Stomach (tissue), 9 donors: ENCODE results near the gene CCDC12. TPM values are rescaled to one million over a fixed set of nuclear protein-coding genes. Genes with fewer than 3 reads are reported as not detected.

Source experiments
- DNase-seq, 2 donors: peaks; one replicate each; pipeline versions ENCODE4 v3.0.0 to v3.0.0-alpha.2; 2013 to 2019
- H3K27ac ChIP-seq, 5 donors: fragments of 200-600 bp in 4 of 5; sonication (generic) in 4 of 5; one replicate each; pipeline ENCODE4 v1.5.1; 2013 to 2019; ENCODE audit warnings: mild to moderate bottlenecking in 1 of 5, moderate library complexity in 1 of 5
- H3K27me3 ChIP-seq, 3 donors: fragments of 200-600 bp; sonication (generic); one replicate each; pipeline ENCODE4 v1.5.1; 2017 to 2019; ENCODE audit warnings: mixed run types in 1 of 3
- H3K36me3 ChIP-seq, 4 donors: fragments of 200-600 bp; sonication (generic); 1 replicate in 3 of 4; 2 replicates in 1 of 4; pipeline ENCODE4 v1.5.1; 2016 to 2019
- H3K4me1 ChIP-seq, 4 donors: fragments of 200-600 bp; sonication (generic); one replicate each; pipeline ENCODE4 v1.5.1; 2016 to 2019
- H3K4me3 ChIP-seq, 4 donors: fragments of 200-600 bp; sonication (generic) in 3 of 4; one replicate each; pipeline ENCODE4 v1.5.1; 2016 to 2019; ENCODE audit warnings: mild to moderate bottlenecking in 1 of 4
- H3K9me3 ChIP-seq, 4 donors: fragments of 200-600 bp; sonication (generic); one replicate each; pipeline ENCODE4 v1.5.1; 2016 to 2019
- EP300 ChIP-seq: sonication (generic); formaldehyde crosslinking; IDR thresholded peaks from one replicate; pipeline ENCODE4 v1.6.1; 2017; ENCODE audit warnings: antibody characterized with exemption
- POLR2A ChIP-seq, 4 donors: fragments of 450-650 bp; IDR thresholded peaks; one replicate each; pipeline ENCODE4 v1.6.1; 2016; ENCODE audit warnings: antibody characterized with exemption in 4 of 4, control low read depth in 2 of 4, mild to moderate bottlenecking in 1 of 4, moderate library complexity in 1 of 4
- POLR2AphosphoS5 ChIP-seq, 3 donors: sonication (generic); formaldehyde crosslinking; IDR thresholded peaks; one replicate each; pipeline ENCODE4 v1.6.1; 2016; ENCODE audit warnings: antibody characterized with exemption in 3 of 3
- WGBS, 5 donors: extraction: QIAGEN DNeasy Blood & Tissue Kit in 3 of 5; methylation state at CpG; one replicate each; pipeline versions ENCODE4 v1.1.5 to v1.1.7; 2013 to 2018; 5-methylcytosine and 5-hydroxymethylcytosine counted together
- intact Hi-C: fragments of 100-400 bp; cut with DNase I; formaldehyde crosslinking; loops from one replicate; pipeline ENCODE4 v1.15.1; 2023; ENCODE audit warnings: low total_unique reads
- polyA plus RNA-seq, 3 donors: library from polyadenylated mRNA; stranded (reverse); fragments of 200-250 nt; gene quantifications; one replicate each; pipeline ENCODE4 v1.2.3, GENCODE V29; 2013
- total RNA-seq, 5 donors: library from RNA; depleted of rRNA; stranded (reverse); fragments of >200 nt; gene quantifications; one replicate each; pipeline versions ENCODE4 v1.1.0 to v1.2.3, GENCODE V29; 2014 to 2016
- TF ChIP-seq, protein P1 (sequence below), 7 experiments: fragments of 450-650 bp in 4 of 7; fragments of 200-600 bp in 3 of 7; sonication (generic) in 3 of 7; IDR thresholded peaks; one replicate each; pipeline ENCODE4 v1.5.1; 2016 to 2019; ENCODE audit warnings: antibody characterized with exemption in 7 of 7, control low read depth in 2 of 7, mild to moderate bottlenecking in 1 of 7
- donor health status: healthy with polysubstance abuse.
- donor health status: Bipolar disorder and iron deficiency.
- donor health status: healthy.

Gene CCDC12
- total and polyA plus RNA-seq, 8 donors = 2.9 to 88.7 (median 47.1) TPM

DNA sequence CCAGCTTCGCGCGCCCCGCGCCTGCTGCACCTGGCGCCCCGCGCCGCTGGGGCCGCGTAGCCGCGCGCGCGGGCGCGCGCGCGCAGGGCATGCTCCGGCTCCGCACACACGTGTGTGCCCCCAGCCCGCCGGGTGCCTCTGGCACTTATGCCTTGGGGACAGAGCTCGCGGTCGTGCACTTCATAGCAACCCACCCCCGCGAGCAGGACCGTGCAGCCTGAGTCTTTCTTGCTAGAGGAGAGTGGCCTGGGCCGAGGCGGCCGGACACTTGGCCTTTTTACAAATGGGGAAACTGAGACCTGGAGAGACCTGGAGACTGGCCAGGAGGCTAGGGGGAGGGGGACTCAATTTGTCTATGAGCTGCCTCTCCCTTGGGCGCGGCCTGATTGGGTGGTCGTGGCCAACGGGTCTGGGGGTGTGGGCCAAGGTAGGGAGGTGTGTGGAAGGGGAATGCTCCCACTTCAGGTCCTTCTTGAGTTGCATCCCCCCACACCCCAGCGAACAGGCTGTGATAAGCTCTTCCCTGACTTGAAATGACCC is 3.5 kb upstream of the CCDC12 start:
- Histone ChIP-seq H3K36me3 (peaks cover 0 to 9% (median 0%) of the 10 kb centered on the region in 4 donors), H3K4me3 (peak overlapping the region; percentile 59 to 70 (median 66)), H3K9me3 (no peaks in the 10 kb centered on the region), H3K27ac (peak overlapping the region; percentile 91 to 98 (median 95)), H3K4me1 (peaks cover 49 to 89% (median 84%) of the 10 kb centered on the region in 4 donors), H3K27me3 (no peaks in the 10 kb centered on the region)
- WGBS, 5 donors = 0 to 2% (median 2%) methylated on average over 8 to 39 of the region's 40 CpGs
- peak in 1 of 2 donors; percentile 46 for DNase-seq
- no peak for TF ChIP-seq POLR2A (IDR thresholded peaks at IDR 0.05)
- no peak for TF ChIP-seq POLR2AphosphoS5 (IDR thresholded peaks at IDR 0.05)
- TF ChIP-seq EP300 = no peak
- TF ChIP-seq, protein P1, sequence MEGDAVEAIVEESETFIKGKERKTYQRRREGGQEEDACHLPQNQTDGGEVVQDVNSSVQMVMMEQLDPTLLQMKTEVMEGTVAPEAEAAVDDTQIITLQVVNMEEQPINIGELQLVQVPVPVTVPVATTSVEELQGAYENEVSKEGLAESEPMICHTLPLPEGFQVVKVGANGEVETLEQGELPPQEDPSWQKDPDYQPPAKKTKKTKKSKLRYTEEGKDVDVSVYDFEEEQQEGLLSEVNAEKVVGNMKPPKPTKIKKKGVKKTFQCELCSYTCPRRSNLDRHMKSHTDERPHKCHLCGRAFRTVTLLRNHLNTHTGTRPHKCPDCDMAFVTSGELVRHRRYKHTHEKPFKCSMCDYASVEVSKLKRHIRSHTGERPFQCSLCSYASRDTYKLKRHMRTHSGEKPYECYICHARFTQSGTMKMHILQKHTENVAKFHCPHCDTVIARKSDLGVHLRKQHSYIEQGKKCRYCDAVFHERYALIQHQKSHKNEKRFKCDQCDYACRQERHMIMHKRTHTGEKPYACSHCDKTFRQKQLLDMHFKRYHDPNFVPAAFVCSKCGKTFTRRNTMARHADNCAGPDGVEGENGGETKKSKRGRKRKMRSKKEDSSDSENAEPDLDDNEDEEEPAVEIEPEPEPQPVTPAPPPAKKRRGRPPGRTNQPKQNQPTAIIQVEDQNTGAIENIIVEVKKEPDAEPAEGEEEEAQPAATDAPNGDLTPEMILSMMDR (IDR thresholded peaks at IDR 0.05) = no peak
- intact Hi-C loops = no loop called here

DNA sequence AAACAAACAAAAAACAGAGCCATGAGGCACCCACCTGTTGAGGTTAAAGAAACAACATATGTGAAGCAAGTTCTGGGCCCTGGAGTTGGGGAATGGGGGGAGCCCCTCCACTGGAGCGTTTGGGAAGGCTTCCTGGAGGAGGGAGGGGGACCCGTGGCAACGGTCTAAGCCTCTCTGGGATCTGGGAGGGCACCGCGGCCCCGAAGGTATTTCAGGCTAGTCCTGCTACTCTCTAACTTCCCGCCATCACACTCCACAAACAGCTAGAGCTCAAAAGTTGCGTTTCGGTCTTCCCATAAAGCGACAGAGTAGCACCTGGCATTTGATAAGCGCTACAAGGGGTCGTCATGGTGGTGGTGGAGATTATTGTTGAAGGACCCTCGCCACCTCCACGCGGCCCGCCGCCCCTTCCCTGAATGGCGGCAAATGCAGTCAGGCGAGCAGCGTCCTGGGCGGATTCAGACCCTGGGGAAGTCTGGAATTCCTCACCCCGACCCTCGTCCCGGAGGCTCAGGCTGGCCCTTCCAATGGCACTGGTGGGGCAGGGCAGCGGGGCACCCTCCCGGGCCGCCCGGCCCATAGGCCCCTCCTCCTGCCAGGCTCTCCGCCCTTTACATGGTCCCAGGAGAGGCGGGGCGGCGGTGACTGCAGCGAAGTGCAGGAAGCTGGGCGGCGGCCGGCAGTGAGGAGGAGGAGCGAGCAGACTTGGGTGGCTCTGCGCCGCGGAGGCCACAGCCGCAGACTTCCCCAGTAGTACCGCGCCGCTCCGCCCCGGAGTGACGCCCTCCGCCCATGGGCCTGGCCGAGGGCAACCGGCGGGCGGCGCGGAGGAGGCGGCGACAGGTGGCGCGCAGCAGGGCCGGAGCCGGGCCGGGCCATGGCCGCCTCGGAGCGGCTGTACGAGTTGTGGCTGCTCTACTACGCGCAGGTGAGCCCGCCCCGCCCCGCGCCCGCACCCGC is 2.7 kb upstream of the CCDC12 start, which contains the start of gene NBEAL2:
NBEAL2 (plus strand) TSS at position 682 of the 960 bp plus-strand sequence; CDS start at position 878, 196 bp downstream.
- peaks cover 0 to 1% (median 0%) of the 10 kb centered on the region in 4 donors for H3K36me3 ChIP-seq
- peak; percentile 98 to 99 for DNase-seq
- TF ChIP-seq, protein P1 (IDR thresholded peaks at IDR 0.05) = peak in 1 of 7 experiments; percentile 12
- TF ChIP-seq POLR2A (IDR thresholded peaks at IDR 0.05) = peak in 2 of 4 donors; percentile 50 to 82
- TF ChIP-seq EP300 = no peak
- TF ChIP-seq POLR2AphosphoS5 (IDR thresholded peaks at IDR 0.05) = peak; percentile 71 to 97 (median 91)
- peak within 1 kb of the TSS; percentile 91 to 98 (median 95) for H3K27ac ChIP-seq
- 1 to 2% (median 1%) methylated on average over 11 to 73 of the region's 73 CpGs for WGBS, 5 donors
- intact Hi-C loops = no loop called here
- no peaks in the 10 kb centered on the region for H3K9me3 ChIP-seq
- H3K27me3 ChIP-seq = no peaks in the 10 kb centered on the region
- peak within 1 kb of the TSS; percentile 59 to 70 (median 66) for H3K4me3 ChIP-seq
- peaks cover 53 to 89% (median 84%) of the 10 kb centered on the region in 4 donors for H3K4me1 ChIP-seq

DNA sequence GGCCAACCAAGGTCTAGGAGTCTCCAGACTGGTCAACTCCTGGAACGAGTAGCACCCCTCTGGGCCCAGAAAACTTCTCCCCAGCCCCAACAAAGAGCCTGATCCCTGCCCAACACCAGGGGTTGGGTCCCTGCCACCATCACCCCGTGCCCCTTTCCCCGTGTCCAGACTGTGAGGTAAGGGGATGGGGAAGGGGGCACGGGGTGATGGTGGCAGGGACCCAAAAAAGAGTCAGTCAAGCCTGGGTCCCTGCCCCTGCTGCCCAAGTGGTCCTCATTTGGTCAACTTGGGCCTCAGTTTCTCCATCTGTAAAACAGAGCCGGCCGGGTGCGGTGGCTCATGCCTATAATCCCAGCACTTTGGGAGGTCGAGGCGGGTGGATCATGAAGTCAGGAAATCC is 1.8 kb upstream of the CCDC12 start:
- 87 to 89% (median 88%) methylated on average over 9 of the region's 9 CpGs for WGBS, 5 donors
- TF ChIP-seq POLR2A (IDR thresholded peaks at IDR 0.05) (no peak), POLR2AphosphoS5 (IDR thresholded peaks at IDR 0.05) (no peak), EP300 (no peak)
- TF ChIP-seq, protein P1 (IDR thresholded peaks at IDR 0.05) = no peak
- H3K27ac ChIP-seq = peak overlapping the region; percentile 91 to 98 (median 95)
- no peaks in the 10 kb centered on the region for H3K36me3 ChIP-seq
- peaks cover 55 to 87% (median 85%) of the 10 kb centered on the region in 4 donors for H3K4me1 ChIP-seq
- DNase-seq = no peak
- peak overlapping the region in 2 of 4 donors; percentile 62 to 69 for H3K4me3 ChIP-seq
- intact Hi-C loops = no loop called here
- no peaks in the 10 kb centered on the region for H3K27me3 ChIP-seq
- H3K9me3 ChIP-seq = no peaks in the 10 kb centered on the region

DNA sequence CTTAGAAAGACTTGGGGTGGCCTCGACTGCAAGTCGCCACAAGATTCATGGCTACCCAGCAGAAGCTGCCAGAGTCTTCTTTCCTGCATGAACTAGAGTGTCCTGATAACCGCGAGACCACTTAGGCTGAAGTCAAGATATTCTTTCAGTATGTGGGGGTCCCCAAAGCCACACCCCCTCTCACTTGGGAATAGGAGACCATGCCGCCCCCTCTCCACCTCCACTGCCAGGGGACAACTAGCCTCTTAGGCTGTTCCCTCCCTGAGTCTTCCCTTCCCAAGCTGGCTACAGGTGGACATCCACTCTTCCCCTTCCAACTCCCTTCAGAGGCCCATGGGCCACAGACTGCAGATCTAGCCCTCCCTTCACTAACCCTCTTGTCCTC is 1.3 kb upstream of the CCDC12 start:
- no peak for DNase-seq
- intact Hi-C loops = no loop called here
- WGBS, 5 donors = 93 to 100% (median 98%) methylated on average over 5 of the region's 5 CpGs
- Histone ChIP-seq H3K36me3 (no peaks in the 10 kb centered on the region), H3K4me3 (no peak overlapping the region), H3K27ac (peak overlapping the region; percentile 8 to 98 (median 95)), H3K4me1 (peaks cover 55 to 83% (median 81%) of the 10 kb centered on the region in 4 donors), H3K9me3 (no peaks in the 10 kb centered on the region), H3K27me3 (no peaks in the 10 kb centered on the region)
- TF ChIP-seq EP300 (no peak), POLR2AphosphoS5 (IDR thresholded peaks at IDR 0.05) (no peak), POLR2A (IDR thresholded peaks at IDR 0.05) (no peak)
- TF ChIP-seq, protein P1 (IDR thresholded peaks at IDR 0.05) = no peak
